Heart right ventricle (tissue), 16 donors: ENCODE measurements around the gene CLIC4. TPM values are rescaled to one million over a fixed set of nuclear protein-coding genes. Genes with fewer than 3 reads are reported as not detected.

Experiments used
- ATAC-seq, 8 donors: fragments of 200-7000 bp; cut with Tn5 transposase; one replicate each; pipeline ENCODE4 v1.9.1; 2020; ENCODE audit warnings: mild to moderate bottlenecking in 8 of 8, moderate library complexity in 8 of 8, moderate number of reproducible peaks in 1 of 8
- DNase-seq, 2 donors: peaks; one replicate each; pipeline ENCODE4 v3.0.0-alpha.2; 2020
- H3K27ac ChIP-seq, 10 donors: fragments of 200-600 bp; sonication (generic) in 2 of 10; one replicate each; pipeline versions ENCODE4 v1.5.0 to v1.8.0; 2020 to 2022; ENCODE audit warnings: mild to moderate bottlenecking in 3 of 10
- H3K27me3 ChIP-seq, 7 donors: fragments of 200-600 bp; one replicate each; pipeline ENCODE4 v1.8.0; 2021 to 2022; ENCODE audit warnings: mild to moderate bottlenecking in 2 of 7
- H3K36me3 ChIP-seq, 9 donors: fragments of 200-600 bp; sonication (generic) in 1 of 9; one replicate each; pipeline versions ENCODE4 v1.5.0 to v1.8.0; 2020 to 2022; ENCODE audit warnings: mild to moderate bottlenecking in 2 of 9
- H3K4me1 ChIP-seq, 9 donors: fragments of 200-600 bp; sonication (generic) in 1 of 9; one replicate each; pipeline versions ENCODE4 v1.5.0 to v1.8.0; 2020 to 2022; ENCODE audit warnings: mild to moderate bottlenecking in 4 of 9
- H3K4me3 ChIP-seq, 10 donors: fragments of 200-600 bp; sonication (generic) in 2 of 10; one replicate each; pipeline versions ENCODE4 v1.5.0 to v1.8.0; 2020 to 2022; ENCODE audit warnings: mild to moderate bottlenecking in 7 of 10, moderate library complexity in 2 of 10
- H3K9me3 ChIP-seq, 11 donors: fragments of 200-600 bp in 10 of 11; sonication (generic) in 2 of 11; one replicate each; pipeline versions ENCODE4 v1.5.0 to v1.8.0; 2013 to 2022; ENCODE audit warnings: mild to moderate bottlenecking in 2 of 11, control low read depth in 1 of 11, moderate library complexity in 1 of 11
- WGBS, 2 donors: extraction: QIAGEN DNeasy Blood & Tissue Kit; methylation state at CpG; one replicate each; pipeline ENCODE4 v1.1.7; 2013; ENCODE audit warnings: inconsistent platforms in 1 of 2; 5-methylcytosine and 5-hydroxymethylcytosine counted together
- intact Hi-C, 10 donors: fragments of 100-400 bp; cut with DNase I; formaldehyde crosslinking; loops; one replicate each; pipeline versions ENCODE4 v1.11.1 to v1.14.2; 2022
- polyA plus RNA-seq, 2 donors: library from polyadenylated mRNA; stranded (reverse); fragments of 200-250 nt; gene quantifications; one replicate each; pipeline ENCODE4 v1.2.3, GENCODE V29; 2013
- total RNA-seq, 10 donors: library from RNA; stranded (reverse); fragmentation: NEBNext Ultra II Directional in 3 of 10; extraction: Animal tissue kit (Norgen Biotek cat#: 25700) in 3 of 10; gene quantifications; one replicate each; pipeline versions ENCODE4 v1.2.1 to v1.2.4, GENCODE V29; 2021 to 2023
- TF ChIP-seq, protein P1 (sequence below), 9 donors: fragments of 200-600 bp; sonication (generic) in 2 of 9; IDR thresholded peaks; one replicate each; pipeline versions ENCODE4 v1.5.0 to v1.8.0; 2021 to 2022; ENCODE audit warnings: antibody characterized with exemption in 9 of 9, mild to moderate bottlenecking in 5 of 9, moderate library complexity in 1 of 9
- donor health status: Arrhythmogenic right ventricular cardiomyopathy.
- donor health status: ischemic (EF 13 %, LVEDD 7.1; RV severe dilation, severe dysfunction).
- donor health status: healthy with polysubstance abuse.
- donor health status: DM: no; HTN: yes; CAD: no.
- donor health status: DM: no; HTN: no; CAD: no.
- donor health status: ischemic (EF 25% LVEDD 6.9; RV normal size, moderate dysfunction).
- donor health status: ischemic (EF 25% LVEDD 5.7; RV mildly dilated, moderate dysfunction).
- donor health status: healthy.
- donor health status: DM: yes; HTN: yes; CAD: no.
- donor health status: Ischemic cardiomyopathy.
- donor health status: ischemic (EF 35%, LVEDD 5.7; RV mildly dilated, moderate dysfunction).
- donor health status: nonischemic (EF 11% LVEDD 7.7; RV severe dilation, severe dysfunction).
- donor health status: DM: yes; HTN: yes; CAD: no.
- donor health status: PGD.
- donor health status: ischemic (EF 29% LVEDD 5.4; RV normal size, mild dysfunction).
- donor health status: nonischemic (EF 23%, LVEDD 6.1; RV moderate dilation, normal function).

The CLIC4 gene
- total and polyA plus RNA-seq, 12 donors: 90.8 to 511 (median 336) TPM

DNA sequence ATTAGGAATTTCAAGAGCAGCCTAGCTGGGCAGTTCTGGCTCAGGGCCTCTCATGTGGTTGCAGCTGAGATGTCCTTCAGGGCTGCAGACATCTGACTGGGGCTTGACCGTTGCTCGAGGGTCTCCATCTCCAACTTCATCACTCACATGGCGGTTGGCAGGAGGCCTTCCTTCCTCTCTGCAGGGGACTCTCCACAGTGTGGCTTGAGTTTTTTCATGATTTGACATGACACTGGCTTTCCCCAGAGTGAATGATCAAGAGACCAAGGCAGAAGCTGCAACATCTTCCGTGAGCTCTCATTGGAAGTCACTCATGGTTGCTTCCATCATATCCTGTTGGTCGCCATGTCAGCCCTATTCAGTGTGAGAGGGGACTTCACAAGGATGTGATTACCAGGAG, 110.2 kb downstream of the CLIC4 start:
- WGBS, 2 donors: 74 to 79% methylated on average over 5 of the region's 5 CpGs

DNA sequence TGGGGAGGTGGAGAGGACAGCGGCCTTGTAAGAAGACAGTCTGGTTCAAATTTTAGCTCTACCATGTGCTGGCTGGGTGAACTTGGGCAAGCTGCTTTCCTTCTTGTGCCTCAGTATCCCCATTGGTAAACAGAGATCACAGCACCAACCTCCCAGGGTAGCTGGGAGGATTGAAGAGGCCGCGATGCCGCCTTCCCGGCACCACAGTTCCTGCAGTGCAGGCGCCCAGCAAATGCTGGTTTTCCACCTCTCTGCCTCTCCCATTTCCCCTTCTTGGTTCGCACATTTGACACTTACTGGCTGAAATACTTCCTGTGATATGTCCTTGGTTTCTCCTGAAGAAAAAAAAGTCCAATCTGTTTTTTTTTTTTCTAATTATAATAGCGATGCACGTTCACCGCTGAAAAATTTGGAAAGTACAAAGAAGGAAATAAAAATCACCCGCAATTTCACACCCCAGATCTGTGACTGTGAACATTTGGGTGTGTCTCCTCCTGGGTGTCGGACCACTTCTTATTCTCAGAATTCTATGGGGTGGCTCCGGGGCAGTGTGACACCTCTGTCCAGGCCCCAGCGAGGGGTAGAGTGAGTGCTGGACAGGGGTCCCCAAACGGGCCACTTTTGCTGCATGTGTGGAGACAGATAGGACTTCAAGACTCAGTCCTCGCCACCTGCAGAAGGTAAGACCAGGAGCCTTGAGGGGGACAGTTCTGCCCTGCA, 111.7 kb downstream of the CLIC4 start:
- ATAC-seq: peak in 1 of 8 donors; percentile 34

More for the DNA sequence above, 110.2 kb downstream of the CLIC4 start:
- TF ChIP-seq, protein P1, sequence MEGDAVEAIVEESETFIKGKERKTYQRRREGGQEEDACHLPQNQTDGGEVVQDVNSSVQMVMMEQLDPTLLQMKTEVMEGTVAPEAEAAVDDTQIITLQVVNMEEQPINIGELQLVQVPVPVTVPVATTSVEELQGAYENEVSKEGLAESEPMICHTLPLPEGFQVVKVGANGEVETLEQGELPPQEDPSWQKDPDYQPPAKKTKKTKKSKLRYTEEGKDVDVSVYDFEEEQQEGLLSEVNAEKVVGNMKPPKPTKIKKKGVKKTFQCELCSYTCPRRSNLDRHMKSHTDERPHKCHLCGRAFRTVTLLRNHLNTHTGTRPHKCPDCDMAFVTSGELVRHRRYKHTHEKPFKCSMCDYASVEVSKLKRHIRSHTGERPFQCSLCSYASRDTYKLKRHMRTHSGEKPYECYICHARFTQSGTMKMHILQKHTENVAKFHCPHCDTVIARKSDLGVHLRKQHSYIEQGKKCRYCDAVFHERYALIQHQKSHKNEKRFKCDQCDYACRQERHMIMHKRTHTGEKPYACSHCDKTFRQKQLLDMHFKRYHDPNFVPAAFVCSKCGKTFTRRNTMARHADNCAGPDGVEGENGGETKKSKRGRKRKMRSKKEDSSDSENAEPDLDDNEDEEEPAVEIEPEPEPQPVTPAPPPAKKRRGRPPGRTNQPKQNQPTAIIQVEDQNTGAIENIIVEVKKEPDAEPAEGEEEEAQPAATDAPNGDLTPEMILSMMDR (IDR thresholded peaks at IDR 0.05): no peak
- Histone ChIP-seq H3K4me1 (no peaks in the 10 kb centered on the region), H3K36me3 (no peaks in the 10 kb centered on the region), H3K9me3 (no peaks in the 10 kb centered on the region), H3K27ac (no peak overlapping the region), H3K4me3 (no peak overlapping the region), H3K27me3 (peaks cover 0 to 24% (median 15%) of the 10 kb centered on the region in 7 donors)
- intact Hi-C loops: loop anchor here in 7 of 10 donors (5.0 to 10.0 kb wide), 5 partner anchors 49 to 349 kb away; no protein-coding TSS in a partner anchor
- DNase-seq (no peak), ATAC-seq (no peak)

DNA sequence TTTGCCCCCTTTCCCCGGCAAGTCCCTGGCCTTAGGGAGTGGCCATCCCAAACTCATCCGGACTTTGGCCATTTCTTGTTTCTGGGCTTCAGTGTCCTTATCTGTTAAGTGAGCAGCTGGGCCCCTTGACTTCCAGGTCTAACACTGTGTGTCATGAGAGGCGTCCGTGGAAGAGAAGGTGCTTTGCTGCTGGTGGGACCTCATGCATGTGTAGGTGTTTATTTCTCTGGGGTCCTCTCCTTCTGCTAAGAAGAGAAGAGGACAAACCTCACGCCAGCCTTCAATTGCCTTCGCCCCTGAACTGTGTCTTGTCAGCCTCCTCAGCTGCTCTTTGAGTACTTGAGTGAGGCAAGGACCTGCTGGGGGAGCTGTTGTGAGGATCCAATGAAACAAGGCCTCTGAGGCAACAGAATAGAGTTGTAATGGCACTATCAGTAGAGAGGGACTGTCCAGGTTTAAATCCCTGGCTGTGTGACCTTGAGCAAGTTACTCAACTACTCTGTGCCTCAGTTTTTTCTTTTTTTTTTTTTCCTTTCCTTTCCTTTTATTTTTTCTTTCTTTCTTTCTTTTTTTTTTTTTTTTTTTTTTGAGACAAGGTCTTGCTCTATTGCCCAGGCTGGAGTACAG, 112.4 kb downstream of the CLIC4 start:
- TF ChIP-seq, protein P1 (IDR thresholded peaks at IDR 0.05): no peak
- Histone ChIP-seq H3K4me1 (no peaks in the 10 kb centered on the region), H3K27me3 (peaks cover 0 to 46% (median 32%) of the 10 kb centered on the region in 7 donors), H3K36me3 (no peaks in the 10 kb centered on the region), H3K27ac (no peak overlapping the region), H3K9me3 (no peaks in the 10 kb centered on the region), H3K4me3 (no peak overlapping the region)
- ATAC-seq (peak in 1 of 8 donors; percentile 13), DNase-seq (no peak)
- intact Hi-C loops: loop anchor here in 7 of 10 donors (5.0 to 10.0 kb wide), 5 partner anchors 47 to 347 kb away; no protein-coding TSS in a partner anchor
- WGBS, 2 donors: 70 to 79% methylated on average over 6 of the region's 6 CpGs

More for the DNA sequence above, 111.7 kb downstream of the CLIC4 start:
- no peaks in the 10 kb centered on the region for H3K9me3 ChIP-seq
- H3K4me1 ChIP-seq: no peaks in the 10 kb centered on the region
- H3K4me3 ChIP-seq: no peak overlapping the region
- 75 to 78% methylated on average over 16 of the region's 16 CpGs for WGBS, 2 donors
- TF ChIP-seq, protein P1 (IDR thresholded peaks at IDR 0.05): no peak
- intact Hi-C loops: loop anchor here in 7 of 10 donors (5.0 to 10.0 kb wide), 5 partner anchors 48 to 348 kb away; no protein-coding TSS in a partner anchor
- no peaks in the 10 kb centered on the region for H3K36me3 ChIP-seq
- no peak overlapping the region for H3K27ac ChIP-seq
- no peak for DNase-seq
- peaks cover 0 to 39% (median 29%) of the 10 kb centered on the region in 7 donors for H3K27me3 ChIP-seq

GRCh38 chr1:24858277-24858676, 113.0 kb downstream of the CLIC4 start:
- DNase-seq (no peak), ATAC-seq (no peak)
- H3K9me3 ChIP-seq: no peaks in the 10 kb centered on the region
- H3K27me3 ChIP-seq: peaks cover 0 to 52% (median 39%) of the 10 kb centered on the region in 7 donors
- H3K4me3 ChIP-seq: no peak overlapping the region
- 83 to 89% methylated on average over 1 of the region's 1 CpG for WGBS, 2 donors
- TF ChIP-seq, protein P1 (IDR thresholded peaks at IDR 0.05): no peak
- H3K27ac ChIP-seq: no peak overlapping the region
- no peaks in the 10 kb centered on the region for H3K4me1 ChIP-seq
- H3K36me3 ChIP-seq: no peaks in the 10 kb centered on the region
- intact Hi-C loops: loop anchor here in 7 of 10 donors (5.0 to 10.0 kb wide), 5 partner anchors 47 to 347 kb away; no protein-coding TSS in a partner anchor
